Prostate gland (tissue), 2 donors: ENCODE data around the gene KDM4B. TPM values are rescaled to one million over a fixed set of nuclear protein-coding genes. Genes with fewer than 3 reads are reported as not detected.

ENCODE experiments used
- DNase-seq: peaks from one replicate; pipeline ENCODE4 v3.0.0-alpha.2; 2019; ENCODE audit warnings: low spot score
- H3K27ac ChIP-seq, 2 donors: fragments of 200-600 bp; sonication (generic); 2 replicates each; pipeline ENCODE4 v1.5.1; 2017 to 2019
- H3K27me3 ChIP-seq: fragments of 200-600 bp; sonication (generic); replicated peaks from 2 replicates; pipeline ENCODE4 v1.5.1; 2019; ENCODE audit not compliant: insufficient read depth
- H3K36me3 ChIP-seq, 2 donors: fragments of 200-600 bp; sonication (generic); 1 replicate in 1 of 2; 2 replicates in 1 of 2; pipeline versions ENCODE4 v1.5.1 to v1.8.1; 2017 to 2019
- H3K4me1 ChIP-seq: fragments of 200-600 bp; sonication (generic); replicated peaks from 2 replicates; pipeline ENCODE4 v1.5.1; 2019
- H3K4me3 ChIP-seq, 2 donors: fragments of 200-600 bp; sonication (generic); 2 replicates each; pipeline ENCODE4 v1.5.1; 2017 to 2019
- H3K9me3 ChIP-seq: fragments of 200-600 bp; sonication (generic); 2 replicates; pipeline ENCODE4 v1.5.1; 2017
- POLR2A ChIP-seq: fragments of 450-650 bp; IDR thresholded peaks from one replicate; pipeline ENCODE4 v1.6.1; 2016; ENCODE audit warnings: antibody characterized with exemption, mild to moderate bottlenecking
- POLR2AphosphoS5 ChIP-seq: sonication (generic); formaldehyde crosslinking; IDR thresholded peaks from one replicate; pipeline ENCODE4 v1.6.1; 2017; ENCODE audit warnings: antibody characterized with exemption
- WGBS: methylation state at CpG from one replicate; pipeline ENCODE4 v1.1.5; 2018; 5-methylcytosine and 5-hydroxymethylcytosine counted together
- intact Hi-C: fragments of 100-400 bp; cut with DNase I; formaldehyde crosslinking; loops from one replicate; pipeline ENCODE4 v1.14.2; 2022
- total RNA-seq, 2 donors: library from RNA; depleted of rRNA; stranded (reverse); fragments of >200 nt; gene quantifications; one replicate each; pipeline ENCODE4 v1.1.0, GENCODE V29; 2016
- TF ChIP-seq, protein P1 (sequence below), 4 experiments: fragments of 200-600 bp in 2 of 4; fragments of 450-650 bp in 2 of 4; sonication (generic) in 2 of 4; IDR thresholded peaks; 1 replicate in 3 of 4; 2 replicates in 1 of 4; pipeline ENCODE4 v1.5.1; 2016 to 2019; ENCODE audit warnings: antibody characterized with exemption in 4 of 4, mild to moderate bottlenecking in 2 of 4, moderate library complexity in 2 of 4

KDM4B gene
- total RNA-seq, 2 donors from 2014 or later = 74.6 to 136 TPM

DNA sequence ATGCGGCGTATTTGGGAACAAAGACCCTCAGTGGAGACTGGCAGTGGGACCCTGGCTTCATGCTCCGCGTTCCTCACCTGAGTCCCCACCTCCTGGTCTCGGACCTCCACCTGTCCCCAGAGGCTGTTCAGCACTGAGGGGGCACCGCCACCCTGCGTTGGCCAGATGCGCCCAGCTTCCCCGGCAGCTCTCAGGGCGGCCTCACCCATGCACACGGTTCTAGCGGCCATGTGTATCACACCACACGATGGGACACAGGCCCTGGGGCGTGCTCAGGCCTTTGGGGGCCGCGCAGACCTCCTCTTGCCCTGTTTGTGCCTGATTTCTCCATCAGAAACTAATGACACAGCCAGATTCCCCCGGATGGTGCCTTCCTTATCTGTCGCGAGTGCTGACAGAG is 138.1 kb downstream of the KDM4B start:
- peaks cover 0 to 3% of the 10 kb centered on the region in 2 donors for H3K36me3 ChIP-seq
- no peak for DNase-seq
- TF ChIP-seq POLR2AphosphoS5 (no peak), POLR2A (no peak)
- TF ChIP-seq, protein P1, sequence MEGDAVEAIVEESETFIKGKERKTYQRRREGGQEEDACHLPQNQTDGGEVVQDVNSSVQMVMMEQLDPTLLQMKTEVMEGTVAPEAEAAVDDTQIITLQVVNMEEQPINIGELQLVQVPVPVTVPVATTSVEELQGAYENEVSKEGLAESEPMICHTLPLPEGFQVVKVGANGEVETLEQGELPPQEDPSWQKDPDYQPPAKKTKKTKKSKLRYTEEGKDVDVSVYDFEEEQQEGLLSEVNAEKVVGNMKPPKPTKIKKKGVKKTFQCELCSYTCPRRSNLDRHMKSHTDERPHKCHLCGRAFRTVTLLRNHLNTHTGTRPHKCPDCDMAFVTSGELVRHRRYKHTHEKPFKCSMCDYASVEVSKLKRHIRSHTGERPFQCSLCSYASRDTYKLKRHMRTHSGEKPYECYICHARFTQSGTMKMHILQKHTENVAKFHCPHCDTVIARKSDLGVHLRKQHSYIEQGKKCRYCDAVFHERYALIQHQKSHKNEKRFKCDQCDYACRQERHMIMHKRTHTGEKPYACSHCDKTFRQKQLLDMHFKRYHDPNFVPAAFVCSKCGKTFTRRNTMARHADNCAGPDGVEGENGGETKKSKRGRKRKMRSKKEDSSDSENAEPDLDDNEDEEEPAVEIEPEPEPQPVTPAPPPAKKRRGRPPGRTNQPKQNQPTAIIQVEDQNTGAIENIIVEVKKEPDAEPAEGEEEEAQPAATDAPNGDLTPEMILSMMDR (IDR thresholded peaks at IDR 0.05) = no peak
- H3K27me3 ChIP-seq = no peaks in the 10 kb centered on the region
- no peak overlapping the region for H3K27ac ChIP-seq
- H3K4me3 ChIP-seq = no peak overlapping the region
- WGBS = 88% methylated on average over 19 of the region's 19 CpGs
- intact Hi-C loops = no loop called here
- no peaks in the 10 kb centered on the region for H3K9me3 ChIP-seq
- peaks cover 15% of the 10 kb centered on the region for H3K4me1 ChIP-seq

DNA sequence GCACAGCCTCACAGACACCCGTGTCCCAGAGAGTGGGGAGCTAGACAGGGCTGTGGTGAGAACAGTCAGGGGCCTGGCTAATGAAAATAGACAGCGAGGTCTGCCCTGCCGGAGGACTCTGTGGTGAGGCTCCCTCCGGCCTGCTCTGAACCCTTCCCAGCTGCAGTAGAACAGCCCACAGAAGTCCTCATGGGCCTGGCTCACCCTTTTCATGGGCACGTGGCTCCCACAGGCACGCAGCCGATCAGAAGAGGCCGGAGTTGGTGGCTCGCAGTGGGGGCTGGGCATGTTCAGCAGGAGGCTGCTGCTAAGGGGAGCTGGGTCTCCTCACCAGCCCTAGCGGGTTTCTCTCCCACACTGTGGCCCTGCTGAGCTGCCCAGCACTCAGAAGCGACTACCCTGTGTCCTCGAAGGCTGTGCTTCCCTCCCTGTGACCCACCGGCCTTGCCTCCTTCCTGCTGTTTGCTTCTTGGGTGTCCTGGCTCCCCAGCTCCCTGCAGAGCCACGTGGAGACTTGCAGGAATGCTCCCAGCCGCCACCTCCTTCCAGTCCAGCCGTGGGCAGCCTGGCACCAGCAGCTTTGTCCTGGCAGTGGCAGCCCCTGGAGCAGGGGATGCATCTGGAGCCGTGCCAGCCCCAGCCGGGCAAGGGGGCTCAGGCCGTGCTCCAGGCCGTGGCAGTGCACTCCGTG is 138.7 kb downstream of the KDM4B start:
- Histone ChIP-seq H3K27me3 (no peaks in the 10 kb centered on the region), H3K9me3 (no peaks in the 10 kb centered on the region), H3K4me3 (no peak overlapping the region), H3K36me3 (peaks cover 0 to 3% of the 10 kb centered on the region in 2 donors), H3K27ac (no peak overlapping the region), H3K4me1 (peaks cover 14% of the 10 kb centered on the region)
- intact Hi-C loops = no loop called here
- TF ChIP-seq, protein P1 (IDR thresholded peaks at IDR 0.05) = no peak
- TF ChIP-seq POLR2AphosphoS5 (no peak), POLR2A (no peak)
- DNase-seq = no peak
- WGBS = 79% methylated on average over 21 of the region's 21 CpGs

DNA sequence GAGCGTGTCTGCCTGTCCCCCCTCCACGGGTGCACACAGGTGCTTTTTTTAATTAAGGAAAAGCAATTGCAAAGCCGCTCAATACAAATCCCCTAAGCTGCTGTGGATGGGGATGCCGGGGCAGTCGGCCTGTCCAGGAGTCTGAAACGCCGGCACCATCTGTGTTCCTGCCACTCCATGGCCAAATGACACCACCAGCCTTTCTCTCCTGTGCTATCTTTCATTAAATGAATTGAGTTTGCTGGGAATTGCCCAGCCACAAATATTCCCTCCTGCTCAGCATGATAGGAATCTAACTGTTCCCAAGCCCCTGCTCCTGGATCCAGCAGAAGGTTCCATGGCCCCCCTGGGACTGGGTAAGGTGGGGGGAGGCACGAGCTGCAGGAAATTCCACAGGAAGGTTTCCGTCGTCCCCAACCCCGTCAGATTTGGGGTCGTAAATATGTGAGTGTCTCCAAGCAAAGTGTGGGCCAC is 139.2 kb downstream of the KDM4B start:
- Histone ChIP-seq H3K4me3 (no peak overlapping the region), H3K4me1 (peaks cover 9% of the 10 kb centered on the region), H3K36me3 (peaks cover 0 to 3% of the 10 kb centered on the region in 2 donors), H3K9me3 (no peaks in the 10 kb centered on the region), H3K27ac (no peak overlapping the region), H3K27me3 (no peaks in the 10 kb centered on the region)
- TF ChIP-seq POLR2AphosphoS5 (no peak), POLR2A (no peak)
- TF ChIP-seq, protein P1 (IDR thresholded peaks at IDR 0.05) = no peak
- DNase-seq = no peak
- intact Hi-C loops = no loop called here
- WGBS = 86% methylated on average over 12 of the region's 12 CpGs

DNA sequence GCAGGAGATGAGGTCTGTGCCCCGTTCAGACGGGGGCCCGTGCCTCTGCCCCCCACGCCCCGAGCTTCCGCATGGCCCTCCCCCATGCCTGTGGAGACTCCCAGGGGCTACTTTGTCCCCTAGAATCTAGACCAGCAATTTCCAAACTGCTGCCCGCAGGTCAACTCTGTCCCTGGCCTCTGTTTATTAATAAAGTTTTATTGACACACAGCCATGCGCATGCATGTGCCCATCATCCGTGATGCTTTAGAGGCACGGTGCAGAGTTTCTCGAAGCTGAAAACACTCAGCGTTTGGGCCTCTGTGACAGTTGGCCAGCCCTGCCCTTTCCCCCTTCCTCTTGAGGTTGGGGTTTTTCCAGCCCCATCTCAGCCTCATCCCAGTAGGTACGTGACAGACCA is 140.0 kb downstream of the KDM4B start:
- H3K4me3 ChIP-seq = no peak overlapping the region
- H3K27ac ChIP-seq = no peak overlapping the region
- H3K9me3 ChIP-seq = no peaks in the 10 kb centered on the region
- TF ChIP-seq, protein P1 (IDR thresholded peaks at IDR 0.05) = no peak
- TF ChIP-seq POLR2AphosphoS5 (no peak), POLR2A (no peak)
- intact Hi-C loops = no loop called here
- no peaks in the 10 kb centered on the region for H3K27me3 ChIP-seq
- H3K36me3 ChIP-seq = peaks cover 0 to 3% of the 10 kb centered on the region in 2 donors
- DNase-seq = no peak
- H3K4me1 ChIP-seq = peaks cover 2% of the 10 kb centered on the region
- WGBS = 96% methylated on average over 13 of the region's 13 CpGs

DNA sequence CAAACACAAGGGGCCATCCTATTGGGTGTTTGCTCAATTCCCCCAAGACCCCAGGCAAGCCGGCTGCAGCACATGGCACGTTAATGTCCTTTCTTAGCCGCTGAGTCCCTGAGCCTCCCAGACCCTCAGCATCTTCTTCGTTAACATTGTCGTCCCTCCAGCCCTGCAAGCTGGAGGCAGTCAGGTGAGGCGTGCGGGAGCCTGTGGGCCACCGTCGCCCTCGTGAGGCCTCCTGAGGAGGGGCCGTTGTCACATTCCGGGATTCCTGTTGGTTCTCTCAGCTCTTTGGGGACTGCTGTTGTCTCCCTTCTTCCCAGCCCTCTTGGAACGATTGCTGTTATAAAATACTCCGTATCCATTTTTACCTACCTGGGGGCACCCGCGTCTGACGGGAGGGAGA is 140.6 kb downstream of the KDM4B start:
- DNase-seq = no peak
- Histone ChIP-seq H3K4me1 (no peaks in the 10 kb centered on the region), H3K27me3 (no peaks in the 10 kb centered on the region), H3K9me3 (no peaks in the 10 kb centered on the region), H3K36me3 (peaks cover 0 to 3% of the 10 kb centered on the region in 2 donors), H3K4me3 (no peak overlapping the region), H3K27ac (no peak overlapping the region)
- intact Hi-C loops = no loop called here
- 85% methylated on average over 17 of the region's 17 CpGs for whole genome bisulfite sequencing
- TF ChIP-seq POLR2AphosphoS5 (no peak), POLR2A (no peak)
- TF ChIP-seq, protein P1 (IDR thresholded peaks at IDR 0.05) = no peak
